H1 (cell line): Measurements from ENCODE around the gene BABAM2. TPM values are rescaled to one million over a fixed set of nuclear protein-coding genes. Genes with fewer than 3 reads are reported as not detected.

Source experiments
- CTCF ChIA-PET: fragments of 300-600 bp; sonication (Branson Sonifier 250); formaldehyde crosslinking; loops from one replicate; lab custom pipeline; 2021; ENCODE audit not compliant: partially characterized antibody; lab: Charles Lee
- POLR2A ChIA-PET: fragments of 300-600 bp; sonication (Branson Sonifier 250); formaldehyde crosslinking; loops from one replicate; lab custom pipeline; 2021; ENCODE audit warnings: inconsistent platforms; ENCODE audit not compliant: partially characterized antibody; lab: Charles Lee
- DNase-seq, 2 experiments: peaks; one replicate each; pipeline versions ENCODE4 v3.0.0 to v3.0.0-alpha.2; 2010 to 2022; ENCODE audit warnings: low spot score in 2 of 2, low read depth in 1 of 2, mixed read lengths in 1 of 2
- FAIRE-seq: peaks from 2 replicates; lab custom pipeline; 2011; peaks lifted over from hg19 to GRCh38; lab: Jason Lieb, UNC
- H2AFZ ChIP-seq: 2 replicates; pipeline ENCODE4 v1.8.1; 2012; ENCODE audit warnings: low read length, inconsistent platforms
- H2AK5ac ChIP-seq: 2 replicates; pipeline ENCODE4 v1.6.1; 2013; ENCODE audit warnings: low read depth, low read length
- H2BK120ac ChIP-seq: replicated peaks from 2 replicates; pipeline ENCODE3; 2013; ENCODE audit warnings: low read depth, low read length, inconsistent platforms
- H2BK12ac ChIP-seq: 2 replicates; pipeline ENCODE4 v1.6.1; 2013; ENCODE audit warnings: low read depth, low read length
- H2BK15ac ChIP-seq: 2 replicates; pipeline ENCODE4 v1.6.1; 2013; ENCODE audit warnings: low read length
- H2BK20ac ChIP-seq: 2 replicates; pipeline ENCODE4 v1.6.1; 2013; ENCODE audit warnings: low read length
- H2BK5ac ChIP-seq: 2 replicates; pipeline ENCODE4 v1.6.1; 2013; ENCODE audit warnings: low read depth, low read length
- H3K14ac ChIP-seq: 2 replicates; pipeline ENCODE4 v1.6.1; 2013; ENCODE audit warnings: inconsistent platforms; ENCODE audit not compliant: insufficient read length
- H3K18ac ChIP-seq: 2 replicates; pipeline ENCODE4 v1.6.1; 2013; ENCODE audit warnings: low read length; ENCODE audit errors: extremely low read depth
- H3K23ac ChIP-seq: 2 replicates; pipeline ENCODE4 v1.6.1; 2013; ENCODE audit warnings: inconsistent platforms; ENCODE audit not compliant: insufficient read length
- H3K23me2 ChIP-seq: 2 replicates; pipeline ENCODE4 v1.6.1; 2013; ENCODE audit warnings: low read depth, low read length
- H3K27ac ChIP-seq: 2 replicates; pipeline ENCODE4 v1.6.1; 2011; ENCODE audit warnings: low read depth, low read length, inconsistent platforms
- H3K27me3 ChIP-seq, 4 experiments: replicated peaks in 1 of 4; 1 replicate in 1 of 4; 2 replicates in 3 of 4; pipeline versions ENCODE4 v1.6.1 to v1.8.1; 2011 to 2013; ENCODE audit warnings: low read length in 3 of 4, mild to moderate bottlenecking in 3 of 4, inconsistent platforms in 2 of 4, mixed read lengths in 2 of 4, moderate library complexity in 1 of 4; ENCODE audit not compliant: control insufficient read depth in 3 of 4, insufficient read depth in 3 of 4; ENCODE audit errors: extremely low read depth in 1 of 4
- H3K36me3 ChIP-seq, 4 experiments: 2 replicates each; pipeline versions ENCODE4 v1.6.1 to v1.8.1; 2011 to 2013; ENCODE audit warnings: mild to moderate bottlenecking in 4 of 4, low read length in 3 of 4, moderate library complexity in 2 of 4, control low read depth in 1 of 4, inconsistent platforms in 1 of 4; ENCODE audit not compliant: insufficient read depth in 4 of 4, control insufficient read depth in 2 of 4
- H3K4ac ChIP-seq: replicated peaks from 2 replicates; pipeline ENCODE3; 2013; ENCODE audit warnings: low read length, low read depth, mixed read lengths, inconsistent platforms; ENCODE audit not compliant: insufficient read length
- H3K4me1 ChIP-seq, 4 experiments: replicated peaks in 1 of 4; 1 replicate in 1 of 4; 2 replicates in 3 of 4; pipeline versions ENCODE4 v1.6.1 to v1.8.1; 2011 to 2013; ENCODE audit warnings: low read length in 3 of 4, inconsistent platforms in 2 of 4, mixed read lengths in 1 of 4; ENCODE audit not compliant: insufficient read depth in 4 of 4, control insufficient read depth in 3 of 4
- H3K4me2 ChIP-seq, 2 experiments: 2 replicates each; pipeline versions ENCODE4 v1.6.1 to v1.8.1; 2011 to 2013; ENCODE audit warnings: low read depth in 2 of 2, low read length in 2 of 2, control low read depth in 1 of 2, inconsistent platforms in 1 of 2, mild to moderate bottlenecking in 1 of 2; ENCODE audit not compliant: insufficient read depth in 1 of 2
- H3K4me3 ChIP-seq, 4 experiments: fragments of 200-600, 300-600 bp in 1 of 4; sonication (generic), shearing (Covaris generic), sonication (Bioruptor Twin) in 1 of 4; 2 replicates each; pipeline versions ENCODE4 v1.5.1 to v1.8.1; 2011 to 2016; ENCODE audit warnings: low read length in 4 of 4, low read depth in 3 of 4, control low read depth in 2 of 4, inconsistent platforms in 2 of 4, mild to moderate bottlenecking in 2 of 4, mixed read lengths in 1 of 4, moderate library complexity in 1 of 4; ENCODE audit not compliant: insufficient read depth in 2 of 4; ENCODE audit errors: extremely low read depth in 1 of 4
- H3K56ac ChIP-seq: replicated peaks from 2 replicates; pipeline ENCODE3; 2013; ENCODE audit warnings: low read depth, mild to moderate bottlenecking, mixed read lengths, low read length, inconsistent platforms; ENCODE audit not compliant: insufficient read length
- H3K79me1 ChIP-seq: 2 replicates; pipeline ENCODE4 v1.6.1; 2013; ENCODE audit warnings: low read depth, low read length, control low read depth
- H3K79me2 ChIP-seq, 2 experiments: 2 replicates each; pipeline versions ENCODE4 v1.6.1 to v1.8.1; 2012 to 2013; ENCODE audit warnings: low read length in 2 of 2, mild to moderate bottlenecking in 2 of 2, inconsistent platforms in 1 of 2; ENCODE audit not compliant: insufficient read depth in 2 of 2, control insufficient read depth in 1 of 2
- H3K9ac ChIP-seq, 4 experiments: replicated peaks in 1 of 4; 1 replicate in 1 of 4; 2 replicates in 3 of 4; pipeline versions ENCODE4 v1.6.1 to v1.8.1; 2011 to 2013; ENCODE audit warnings: low read depth in 3 of 4, low read length in 3 of 4, control low read depth in 2 of 4, mild to moderate bottlenecking in 2 of 4, moderate library complexity in 2 of 4, inconsistent platforms in 1 of 4; ENCODE audit errors: extremely low read depth in 1 of 4
- H3K9me3 ChIP-seq, 2 experiments: 2 replicates each; pipeline versions ENCODE4 v1.6.1 to v1.8.1; 2012 to 2013; ENCODE audit warnings: mild to moderate bottlenecking in 2 of 2, moderate library complexity in 2 of 2, control low read depth in 1 of 2, inconsistent platforms in 1 of 2, low read depth in 1 of 2, low read length in 1 of 2, mixed read lengths in 1 of 2; ENCODE audit not compliant: insufficient read depth in 2 of 2
- H4K20me1 ChIP-seq, 2 experiments: replicated peaks in 1 of 2; 2 replicates each; pipeline versions ENCODE3 to v1.8.1; 2011 to 2013; ENCODE audit warnings: inconsistent platforms in 2 of 2, low read length in 2 of 2, mild to moderate bottlenecking in 1 of 2; ENCODE audit not compliant: insufficient read depth in 2 of 2, control insufficient read depth in 1 of 2
- H4K5ac ChIP-seq: 2 replicates; pipeline ENCODE4 v1.6.1; 2013; ENCODE audit warnings: low read length, low read depth, mixed read lengths, inconsistent platforms; ENCODE audit not compliant: insufficient read length
- H4K8ac ChIP-seq: 2 replicates; pipeline ENCODE4 v1.8.0; 2013; ENCODE audit warnings: mild to moderate bottlenecking, moderate library complexity, low read length, inconsistent platforms; ENCODE audit not compliant: insufficient read depth; ENCODE audit errors: extremely low read depth
- H4K91ac ChIP-seq: replicated peaks from 2 replicates; pipeline ENCODE3; 2013; ENCODE audit warnings: low read length, mixed read lengths, inconsistent platforms; ENCODE audit not compliant: insufficient read length
- CBX8 ChIP-seq: fragments of 300-800, 300-1000 bp; sonication (generic); IDR thresholded peaks from 2 replicates; pipeline ENCODE4 v1.7.1; 2016; ENCODE audit warnings: low read depth, low read length, borderline replicate concordance
- SP4 ChIP-seq: IDR thresholded peaks from 2 replicates; pipeline ENCODE4 v1.6.1; 2012; ENCODE audit warnings: low read length, inconsistent platforms
- WGBS, 2 experiments: shearing (Covaris generic) in 1 of 2; methylation state at CpG; one replicate each; pipeline versions ENCODE4 v1.1.6 to v1.1.7; 2013 to 2015; ENCODE audit warnings: low lambda C conversion rate in 2 of 2, mixed read lengths in 2 of 2, inconsistent platforms in 1 of 2, low coverage in 1 of 2, missing lambda C conversion rate in 1 of 2; ENCODE audit not compliant: insufficient replicate concordance in 2 of 2, insufficient coverage in 1 of 2, insufficient read length in 1 of 2; ENCODE audit errors: extremely low coverage in 1 of 2, missing lambda C conversion rate in 1 of 2; 5-methylcytosine and 5-hydroxymethylcytosine counted together
- polyA plus RNA-seq, 7 experiments: library from polyadenylated mRNA; depleted of rRNA in 3 of 7; stranded (reverse) in 5 of 7; unstranded in 2 of 7; fragments of >200 nt in 5 of 7; fragments of 200-250 nt in 2 of 7; gene quantifications; 1 replicate in 5 of 7; 2 replicates in 1 of 7; 4 replicates in 1 of 7; pipeline versions ENCODE4 v1.2.1 to v1.2.3, GENCODE V29; 2011 to 2013; ENCODE audit warnings: missing spikeins in 2 of 7, mixed read lengths in 2 of 7
- total RNA-seq: library from RNA; stranded (reverse); fragmentation: NEBNext Ultra II Directional; extraction: Animal tissue kit (Norgen Biotek cat#: 25700); gene quantifications from 2 replicates; pipeline ENCODE4 v1.2.1, GENCODE V29; 2021
- TF ChIP-seq, protein P1 (sequence below): IDR thresholded peaks from 2 replicates; pipeline ENCODE4 v1.6.1; 2012; ENCODE audit warnings: inconsistent platforms

Gene BABAM2
- total and polyA plus RNA-seq, 2 of the 8 experiments (the other 6 are each of a cell fraction or from before 2014, with no cell fraction given) = 15.8 to 20.9 TPM

DNA sequence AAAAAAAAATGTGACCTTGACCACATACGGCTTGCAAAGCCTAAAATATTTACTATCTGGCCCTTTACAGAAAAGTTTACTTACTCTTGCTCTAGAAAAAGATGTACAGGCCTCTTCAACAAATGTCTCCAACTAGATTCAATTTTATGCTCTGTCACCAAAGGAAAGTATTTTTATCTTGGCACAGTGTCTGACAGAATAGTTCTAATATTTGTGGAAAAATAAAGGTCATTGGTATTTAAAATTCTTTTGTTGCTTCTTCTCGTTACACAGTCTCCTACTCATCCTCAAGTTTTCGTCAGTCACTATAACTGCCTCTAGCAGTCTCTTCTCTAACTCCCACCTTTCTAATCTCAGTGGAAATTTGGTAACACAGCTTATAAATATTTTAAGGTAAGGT is 1.7 kb upstream of the BABAM2 start:
- no peak overlapping the region for H3K4me2 ChIP-seq
- H2BK120ac ChIP-seq = no peak overlapping the region
- H4K5ac ChIP-seq = no peak overlapping the region
- H2AFZ ChIP-seq = no peak overlapping the region
- no peaks in the 10 kb centered on the region for H3K4me1 ChIP-seq
- no peak overlapping the region for H3K23ac ChIP-seq
- H3K79me1 ChIP-seq = no peaks in the 10 kb centered on the region
- H3K27me3 ChIP-seq = no peaks in the 10 kb centered on the region
- POLR2A ChIA-PET = no interaction called here
- 0 out of 4 replicates have a peak, but pooled peaks cover 0 to 3% of the 10 kb centered on the region in 2 experiments for H3K79me2 ChIP-seq
- H3K56ac ChIP-seq = no peak overlapping the region
- TF ChIP-seq CBX8 (no peak), SP4 (no peak)
- TF ChIP-seq, protein P1, sequence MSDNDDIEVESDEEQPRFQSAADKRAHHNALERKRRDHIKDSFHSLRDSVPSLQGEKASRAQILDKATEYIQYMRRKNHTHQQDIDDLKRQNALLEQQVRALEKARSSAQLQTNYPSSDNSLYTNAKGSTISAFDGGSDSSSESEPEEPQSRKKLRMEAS = no peak
- TF ChIP-seq, all 59 proteins: peak for 0
- no peak overlapping the region for H4K8ac ChIP-seq
- no peaks in the 10 kb centered on the region for H3K9me3 ChIP-seq
- H3K14ac ChIP-seq = no peak overlapping the region
- H2BK15ac ChIP-seq = no peak overlapping the region
- H4K91ac ChIP-seq = no peak overlapping the region
- no peak overlapping the region for H3K4ac ChIP-seq
- no peak overlapping the region for H3K27ac ChIP-seq
- no peak for FAIRE-seq
- no peak overlapping the region for H2AK5ac ChIP-seq
- no peak overlapping the region for H3K9ac ChIP-seq
- CTCF ChIA-PET = no interaction called here
- 90% methylated on average over 3 of the region's 3 CpGs; no CpG with 5 or more reads in 1 of the 2 experiments for WGBS, 2 experiments
- H4K20me1 ChIP-seq = no peaks in the 10 kb centered on the region
- H3K18ac ChIP-seq = no peak overlapping the region
- H2BK20ac ChIP-seq = no peak overlapping the region
- no peak overlapping the region for H2BK5ac ChIP-seq
- no peak overlapping the region for H3K4me3 ChIP-seq
- no peak for DNase-seq
- peaks cover 6% of the 10 kb centered on the region for H3K23me2 ChIP-seq
- no peak overlapping the region for H2BK12ac ChIP-seq
- H3K36me3 ChIP-seq = no peaks in the 10 kb centered on the region
